Uterus (tissue), 2 donors: Measurements from ENCODE around the gene IQSEC1.

Experiments
- POLR2A ChIP-seq, 2 donors: fragments of 450-650 bp; IDR thresholded peaks; one replicate each; pipeline ENCODE4 v1.6.1; 2016; ENCODE audit warnings: antibody characterized with exemption in 2 of 2, mild to moderate bottlenecking in 1 of 2, moderate library complexity in 1 of 2
- TF ChIP-seq, protein P1 (sequence below), 4 experiments: fragments of 200-600 bp in 2 of 4; fragments of 450-650 bp in 2 of 4; sonication (generic) in 2 of 4; IDR thresholded peaks; one replicate each; pipeline ENCODE4 v1.5.1; 2016 to 2019; ENCODE audit warnings: antibody characterized with exemption in 4 of 4, mild to moderate bottlenecking in 2 of 4, moderate library complexity in 1 of 4

DNA sequence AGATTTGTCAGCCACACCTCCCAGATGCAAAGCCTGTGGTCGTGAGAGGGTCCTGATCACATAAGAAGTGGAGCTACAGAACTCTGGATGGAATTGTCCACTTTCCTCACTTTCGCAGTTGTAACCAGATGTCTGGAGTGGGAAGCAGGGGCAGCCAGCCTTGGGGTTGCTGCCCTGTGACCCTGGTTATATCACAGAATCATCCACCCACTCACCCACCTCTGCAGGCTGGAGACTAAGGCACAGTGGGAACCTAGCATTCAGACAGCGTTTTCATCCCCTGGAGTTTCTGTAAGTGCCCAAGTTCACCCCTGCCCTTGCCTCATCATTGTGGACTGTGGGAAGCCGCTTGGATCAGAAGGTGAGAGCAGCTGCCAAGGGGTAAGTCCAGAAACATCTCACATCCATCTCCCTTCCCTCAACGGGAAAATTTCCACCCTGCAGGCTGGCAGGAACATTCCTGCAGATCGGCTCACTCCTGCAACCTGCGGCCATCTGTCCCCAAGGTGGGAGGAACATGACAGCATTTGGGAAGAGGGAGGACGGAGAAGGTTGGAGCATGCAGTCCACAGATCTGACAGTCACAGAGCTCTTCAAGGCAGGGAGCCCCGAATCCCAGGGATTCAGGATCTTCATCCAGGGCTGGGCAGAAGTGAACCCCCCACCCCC, 2.9 kb upstream of the IQSEC1 start:
- TF ChIP-seq, protein P1, sequence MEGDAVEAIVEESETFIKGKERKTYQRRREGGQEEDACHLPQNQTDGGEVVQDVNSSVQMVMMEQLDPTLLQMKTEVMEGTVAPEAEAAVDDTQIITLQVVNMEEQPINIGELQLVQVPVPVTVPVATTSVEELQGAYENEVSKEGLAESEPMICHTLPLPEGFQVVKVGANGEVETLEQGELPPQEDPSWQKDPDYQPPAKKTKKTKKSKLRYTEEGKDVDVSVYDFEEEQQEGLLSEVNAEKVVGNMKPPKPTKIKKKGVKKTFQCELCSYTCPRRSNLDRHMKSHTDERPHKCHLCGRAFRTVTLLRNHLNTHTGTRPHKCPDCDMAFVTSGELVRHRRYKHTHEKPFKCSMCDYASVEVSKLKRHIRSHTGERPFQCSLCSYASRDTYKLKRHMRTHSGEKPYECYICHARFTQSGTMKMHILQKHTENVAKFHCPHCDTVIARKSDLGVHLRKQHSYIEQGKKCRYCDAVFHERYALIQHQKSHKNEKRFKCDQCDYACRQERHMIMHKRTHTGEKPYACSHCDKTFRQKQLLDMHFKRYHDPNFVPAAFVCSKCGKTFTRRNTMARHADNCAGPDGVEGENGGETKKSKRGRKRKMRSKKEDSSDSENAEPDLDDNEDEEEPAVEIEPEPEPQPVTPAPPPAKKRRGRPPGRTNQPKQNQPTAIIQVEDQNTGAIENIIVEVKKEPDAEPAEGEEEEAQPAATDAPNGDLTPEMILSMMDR (IDR thresholded peaks at IDR 0.05): no peak
- TF ChIP-seq POLR2A (IDR thresholded peaks at IDR 0.05): no peak
